Stimulated activated CD4-positive, alpha-beta T cell treated with anti-CD3 and anti-CD28 coated beads, Interleukin-15, amount 100 ng/mL, for 1 hour (primary cell): ENCODE measurements around the gene PDZD7.
A peak's percentile ranks its signal among the peaks of the same experiment; 100 is the strongest.

Source experiments
- DNase-seq, 2 donors: peaks; one replicate each; pipeline ENCODE4 v3.0.0-alpha.2; 2020; ENCODE audit warnings: low read depth in 1 of 2, low spot score in 1 of 2

The PDZD7 gene

GRCh38 chr10:101031128-101031795, at the start of gene PDZD7, which contains the start of gene SFXN3:
TSS of gene PDZD7 (minus strand) at chr10:101031129. CDS start at chr10:101030219, 910 bp downstream.
TSS of gene SFXN3 (plus strand) at chr10:101031234. CDS start at chr10:101034695, 3,461 bp downstream.
- DNase-seq = peak; percentile 95 to 96

DNA sequence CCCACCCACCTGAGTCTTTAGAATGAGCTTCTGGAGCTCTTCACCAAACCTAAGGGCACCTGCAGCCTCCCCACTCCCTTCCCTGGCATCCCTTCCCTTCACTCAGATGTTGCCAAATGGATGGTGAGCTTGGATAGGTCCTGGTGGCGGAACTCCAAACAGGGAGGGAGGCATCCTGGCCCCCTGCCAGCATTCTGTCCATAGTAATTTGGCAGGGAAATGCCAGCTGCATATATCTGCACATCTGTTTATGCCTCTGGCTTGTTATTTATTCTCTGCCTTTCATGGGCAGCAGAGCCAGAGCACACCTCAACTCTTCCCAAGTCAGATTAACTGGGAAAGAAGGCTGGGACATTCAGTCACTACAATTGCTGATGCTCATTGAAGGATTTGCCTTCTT, 48.9 kb upstream of the PDZD7 start:
- no peak for DNase-seq

- no peak for DNase-seq
These were observed 45.7 kb upstream of the PDZD7 start for GRCh38 chr10:101076630-101077029.

GRCh38 chr10:101075775-101076174, 44.8 kb upstream of the PDZD7 start:
- DNase-seq = no peak

- DNase-seq = no peak
These were observed 42.7 kb upstream of the PDZD7 start for GRCh38 chr10:101073631-101074030.

DNA sequence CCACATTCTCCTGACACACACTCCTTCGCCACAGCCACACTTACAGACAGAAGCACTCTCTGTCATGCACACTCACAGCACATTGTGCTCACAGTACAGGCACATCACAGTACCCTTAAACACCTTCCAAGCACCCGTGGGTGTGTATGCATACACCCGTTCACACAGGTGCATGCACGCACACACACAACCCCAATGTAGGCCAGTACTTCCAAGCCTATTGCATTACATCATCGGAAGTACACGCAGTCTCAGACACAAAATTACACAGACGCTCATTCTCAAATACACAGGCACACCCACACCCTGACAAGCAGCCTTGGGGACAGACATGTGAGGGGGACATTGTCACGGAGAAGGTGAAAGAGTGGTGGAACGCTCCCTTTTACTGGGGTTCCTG, 42.0 kb upstream of the PDZD7 start:
- no peak for DNase-seq

DNA sequence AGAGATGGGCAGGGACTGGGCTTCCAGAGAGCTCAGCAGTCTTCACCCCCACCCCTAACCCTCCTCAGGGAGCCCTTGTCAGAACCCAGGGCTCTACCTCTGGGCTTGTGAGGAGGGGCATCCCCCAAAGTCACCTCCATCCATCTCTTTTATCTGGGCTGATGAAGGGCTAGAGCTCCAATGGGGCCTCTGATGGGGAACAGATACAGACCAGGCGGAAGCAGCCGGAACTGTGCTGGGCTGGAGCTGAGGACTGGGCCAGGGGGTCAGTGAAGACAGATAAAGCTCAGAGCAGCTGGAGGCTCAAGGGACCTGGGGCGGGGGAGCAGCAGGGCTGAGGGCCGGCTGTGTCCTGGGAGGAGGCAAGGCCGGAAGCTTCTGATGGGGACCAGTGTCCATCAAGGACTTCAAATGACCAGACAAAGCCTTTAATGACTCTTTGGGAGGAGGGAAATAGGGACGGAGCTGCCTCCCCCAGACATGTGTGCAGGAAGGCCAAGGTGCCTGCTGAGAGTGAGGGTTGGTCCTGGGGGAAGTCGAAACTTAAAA, 41.0 kb upstream of the PDZD7 start:
- no peak for DNase-seq

DNA sequence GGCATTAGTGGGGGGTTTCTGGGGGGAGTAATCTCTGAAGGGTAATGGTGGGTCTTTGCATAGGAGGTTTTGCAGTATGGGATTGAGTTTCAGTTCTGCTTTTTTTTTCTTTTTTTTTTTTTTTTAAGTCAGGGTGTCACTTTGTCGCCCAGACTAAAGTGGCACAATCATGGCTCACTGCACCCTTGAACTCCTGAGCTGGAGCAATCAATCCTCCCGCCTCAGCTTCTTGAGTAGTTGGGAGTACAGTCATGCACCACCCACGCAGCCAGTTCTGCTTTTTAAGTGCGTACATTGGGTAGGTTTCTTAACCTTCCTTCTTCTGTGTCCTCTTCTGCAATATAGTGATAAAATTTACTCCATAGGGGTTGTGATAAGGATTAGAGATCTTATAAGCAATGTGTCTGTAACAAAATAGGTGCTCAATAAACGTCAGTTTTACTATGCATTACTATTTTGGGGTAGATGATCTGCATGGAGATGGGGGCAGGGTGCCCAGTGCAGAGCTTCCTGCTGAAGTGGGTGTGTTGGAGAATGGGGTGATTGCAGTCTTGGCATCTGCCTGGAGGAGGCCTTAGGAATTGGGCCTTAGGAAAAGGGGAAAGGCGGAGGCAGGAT, 40.4 kb upstream of the PDZD7 start:
- no peak for DNase-seq

- no peak for DNase-seq
These were observed 39.2 kb upstream of the PDZD7 start for GRCh38 chr10:101070098-101070497.

DNA sequence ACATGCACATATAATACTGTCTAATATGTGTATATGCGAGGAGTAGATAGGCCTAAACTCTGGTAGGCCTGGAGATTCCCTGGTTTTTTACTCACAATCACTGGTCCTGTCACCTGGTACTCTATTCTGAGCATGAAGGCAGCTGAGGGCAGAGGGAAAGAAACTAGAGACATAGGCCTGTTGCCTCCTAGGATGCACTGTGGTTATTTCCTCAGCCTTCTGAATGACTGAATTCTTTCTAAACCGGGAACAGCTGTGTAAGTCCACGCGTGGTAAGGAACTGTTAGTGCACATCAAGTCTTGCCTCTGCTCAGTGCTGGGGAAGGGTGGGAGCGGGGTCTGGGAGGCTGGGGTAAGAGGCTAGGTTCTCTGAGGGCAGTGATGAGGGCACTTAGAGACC, 38.5 kb upstream of the PDZD7 start:
- DNase-seq = no peak

DNA sequence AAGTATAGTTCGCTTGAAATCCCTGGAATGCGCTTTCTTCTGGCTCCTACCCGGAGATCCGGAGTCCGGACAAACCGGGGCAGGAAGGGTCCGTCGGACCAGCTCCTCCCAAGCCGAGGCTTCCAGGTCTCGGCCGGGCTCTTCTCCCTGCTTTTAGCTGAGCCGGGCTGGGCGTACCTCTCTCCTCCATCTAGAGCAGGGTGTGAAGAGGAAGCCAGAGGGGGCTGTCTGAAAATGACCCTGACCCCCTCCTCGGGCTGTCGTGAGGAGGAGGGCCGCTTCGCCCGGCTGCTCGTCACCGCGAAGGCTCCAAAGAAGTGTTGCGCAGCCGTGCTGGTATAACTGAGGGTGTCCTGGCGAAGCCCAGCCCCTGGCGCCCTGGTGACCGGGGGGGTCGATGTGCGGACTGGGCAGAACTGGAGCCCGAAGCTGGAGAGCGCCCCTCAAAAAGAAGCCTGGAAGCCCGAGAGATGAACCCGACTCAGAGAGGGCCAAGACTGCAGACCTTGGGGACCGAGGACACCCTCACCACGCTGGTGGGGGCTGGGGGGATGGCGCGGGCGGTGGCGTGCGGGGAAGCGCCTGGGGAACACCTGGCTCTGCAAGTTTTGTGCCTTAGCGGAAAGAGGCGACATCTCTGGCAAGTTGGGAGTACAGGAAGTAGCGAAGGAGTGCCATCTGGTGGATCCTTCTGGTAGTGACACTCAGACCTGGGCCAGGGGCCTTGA, 36.6 kb upstream of the PDZD7 start:
- DNase-seq = peak; percentile 49 to 59

- no peak for DNase-seq
These were observed 36.0 kb upstream of the PDZD7 start for GRCh38 chr10:101066896-101067355.

- peak in 1 of 2 donors; percentile 14 for DNase-seq
These were observed 35.4 kb upstream of the PDZD7 start for GRCh38 chr10:101066146-101066895.

GRCh38 chr10:101065481-101066145, 34.7 kb upstream of the PDZD7 start:
- DNase-seq = no peak

- DNase-seq = no peak
These were observed 33.6 kb upstream of the PDZD7 start for GRCh38 chr10:101064415-101065030.

- DNase-seq = no peak
These were observed 32.9 kb upstream of the PDZD7 start for GRCh38 chr10:101063548-101064414.

- DNase-seq = no peak
These were observed 32.2 kb upstream of the PDZD7 start for GRCh38 chr10:101063050-101063525.

DNA sequence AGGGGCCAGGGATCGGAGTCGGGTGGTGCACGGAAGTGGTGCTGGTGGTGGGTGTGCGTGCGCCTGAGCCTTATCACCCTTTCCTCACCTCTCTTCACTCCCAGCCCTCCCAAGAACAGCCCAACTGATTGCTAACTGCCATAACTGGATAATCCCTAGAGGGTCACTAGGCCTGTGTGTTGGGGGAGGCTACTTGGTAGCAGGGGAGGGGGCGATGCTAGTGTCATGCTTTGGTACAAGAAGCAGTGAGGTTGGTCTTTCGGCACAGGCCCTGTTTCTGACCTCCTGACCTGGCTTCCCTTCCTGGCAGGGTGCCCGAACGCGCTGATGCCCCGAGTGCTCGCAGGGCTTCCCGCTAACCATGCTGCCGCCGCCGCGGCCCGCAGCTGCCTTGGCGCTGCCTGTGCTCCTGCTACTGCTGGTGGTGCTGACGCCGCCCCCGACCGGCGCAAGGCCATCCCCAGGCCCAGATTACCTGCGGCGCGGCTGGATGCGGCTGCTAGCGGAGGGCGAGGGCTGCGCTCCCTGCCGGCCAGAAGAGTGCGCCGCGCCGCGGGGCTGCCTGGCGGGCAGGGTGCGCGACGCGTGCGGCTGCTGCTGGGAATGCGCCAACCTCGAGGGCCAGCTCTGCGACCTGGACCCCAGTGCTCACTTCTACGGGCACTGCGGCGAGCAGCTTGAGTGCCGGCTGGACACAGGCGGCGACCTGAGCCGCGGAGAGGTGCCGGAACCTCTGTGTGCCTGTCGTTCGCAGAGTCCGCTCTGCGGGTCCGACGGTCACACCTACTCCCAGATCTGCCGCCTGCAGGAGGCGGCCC, 31.5 kb upstream of the PDZD7 start:
- DNase-seq = peak; percentile 11 to 45
